NT2/D1 (cell line): Measurements from ENCODE around the gene KLHL29.

Source experiments
- DNase-seq: peaks from one replicate; pipeline ENCODE4 v3.0.0-alpha.2; 2011; ENCODE audit warnings: low read depth, low spot score
- H3K27me3 ChIP-seq: 2 replicates; pipeline ENCODE4 v1.6.0; 2011; ENCODE audit warnings: mild to moderate bottlenecking; ENCODE audit not compliant: insufficient read length, insufficient read depth
- H3K36me3 ChIP-seq: 2 replicates; pipeline ENCODE4 v1.6.1; 2011; ENCODE audit warnings: mild to moderate bottlenecking, low read length, mixed read lengths; ENCODE audit not compliant: insufficient read depth, insufficient read length
- H3K4me1 ChIP-seq: 2 replicates; pipeline ENCODE4 v1.5.1; 2011; ENCODE audit not compliant: insufficient read depth, insufficient read length
- H3K4me3 ChIP-seq: 2 replicates; pipeline ENCODE4 v1.5.1; 2011; ENCODE audit warnings: low read depth; ENCODE audit not compliant: insufficient read length
- H3K9ac ChIP-seq: 2 replicates; pipeline ENCODE4 v1.6.0; 2011; ENCODE audit warnings: low read depth; ENCODE audit not compliant: insufficient read length
- H3K9me3 ChIP-seq: 2 replicates; pipeline ENCODE4 v1.5.1; 2011; ENCODE audit warnings: mild to moderate bottlenecking, low read length; ENCODE audit not compliant: insufficient read depth
- SUZ12 ChIP-seq: IDR thresholded peaks from 2 replicates; pipeline ENCODE4 v1.6.1; 2011; ENCODE audit not compliant: insufficient read length, insufficient read depth; ENCODE audit errors: extremely low read depth
- YY1 ChIP-seq: IDR thresholded peaks from 2 replicates; pipeline ENCODE4 v1.6.1; 2011; ENCODE audit not compliant: insufficient read length, insufficient read depth
- ZNF274 ChIP-seq: IDR thresholded peaks from 2 replicates; pipeline ENCODE4 v1.6.1; 2011; ENCODE audit warnings: mild to moderate bottlenecking, low read depth, low read length

KLHL29 gene

DNA sequence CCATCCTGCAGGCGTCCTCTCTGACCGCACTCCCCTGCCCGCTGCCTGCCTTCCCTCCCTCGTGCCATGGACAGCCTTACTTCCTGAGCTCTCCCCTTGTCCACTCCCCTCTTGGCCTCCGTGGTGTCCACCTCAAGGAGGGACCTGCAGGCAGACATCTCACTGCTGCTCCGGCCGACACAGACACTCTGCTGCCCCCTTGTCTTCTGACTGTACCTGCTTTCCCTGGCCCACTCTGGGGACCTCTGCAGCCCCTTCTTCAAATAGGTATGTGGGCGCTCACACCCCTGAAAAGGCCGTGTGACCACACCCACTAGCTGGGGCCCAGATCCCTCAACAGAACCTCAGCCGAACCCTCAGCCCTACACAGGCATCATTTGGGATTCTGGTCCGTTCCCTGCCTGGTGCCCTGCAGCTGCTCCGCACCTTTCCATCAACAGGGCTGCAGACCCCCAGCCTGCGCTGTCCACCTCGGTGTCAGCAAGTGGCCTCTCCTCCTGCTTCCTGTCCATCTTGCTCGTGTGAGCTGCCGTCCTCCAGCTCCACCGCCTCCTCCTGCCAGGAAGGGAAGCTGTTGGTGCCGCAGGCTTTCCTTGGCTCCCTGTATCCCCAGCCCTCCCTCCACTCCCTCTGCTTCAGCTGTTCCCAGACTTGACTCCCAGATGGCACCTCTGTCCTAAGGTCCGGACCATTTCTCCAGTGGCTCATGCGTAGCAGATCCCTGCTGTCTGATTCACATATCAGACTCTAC lies 94.1 kb downstream of the KLHL29 start:
- Histone ChIP-seq H3K4me1 (peaks cover 22% of the 10 kb centered on the region), H3K9ac (peak overlapping the region; percentile 36), H3K4me3 (no peak overlapping the region), H3K27me3 (no peaks in the 10 kb centered on the region), H3K36me3 (no peaks in the 10 kb centered on the region), H3K9me3 (no peaks in the 10 kb centered on the region)
- no peak for DNase-seq
- TF ChIP-seq ZNF274 (no peak), YY1 (no peak), SUZ12 (no peak)

DNA sequence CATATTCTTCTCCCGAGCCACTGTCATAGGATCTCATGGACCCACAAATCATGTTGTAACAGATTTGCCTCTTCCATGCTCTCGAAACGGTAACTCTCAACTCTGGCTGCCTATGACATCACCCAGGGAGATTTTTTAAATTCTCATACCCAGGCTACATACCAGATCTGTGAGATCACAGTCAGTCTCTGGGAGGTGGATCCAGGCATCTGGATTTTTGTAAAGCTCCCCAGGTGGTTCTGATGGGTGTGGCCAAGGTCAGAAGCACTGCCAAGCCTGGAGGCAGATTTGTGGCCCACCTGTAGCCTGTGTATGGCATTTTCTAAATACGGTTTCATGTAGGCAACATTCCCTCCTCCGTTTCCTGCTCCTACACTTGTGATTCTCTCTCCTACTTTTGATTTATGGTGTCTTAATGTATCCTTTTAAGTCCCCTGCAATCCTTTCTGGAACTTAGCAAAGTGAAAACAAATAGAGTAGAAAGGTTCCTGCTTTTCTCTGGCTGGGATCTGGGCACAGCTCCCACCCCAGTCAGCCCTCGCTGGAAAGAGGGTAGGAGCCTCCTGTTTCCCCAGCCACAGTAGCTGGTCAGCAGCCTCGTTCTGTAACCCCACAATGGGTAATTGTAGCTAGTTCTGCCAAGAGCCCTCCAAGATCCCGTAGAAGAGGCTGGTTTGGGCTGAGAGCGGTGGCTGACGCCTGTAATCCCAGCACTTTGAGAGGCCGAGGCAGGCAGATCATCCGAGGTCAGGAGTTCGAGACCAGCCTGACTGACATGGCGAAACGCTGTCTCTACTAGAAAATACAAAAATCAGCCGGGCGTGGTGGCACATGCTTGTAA lies 96.2 kb downstream of the KLHL29 start:
- peak; percentile 87 for DNase-seq
- no peaks in the 10 kb centered on the region for H3K27me3 ChIP-seq
- no peak overlapping the region for H3K9ac ChIP-seq
- H3K4me1 ChIP-seq, result peaks cover 28% of the 10 kb centered on the region
- no peak for TF ChIP-seq SUZ12
- no peak for TF ChIP-seq YY1
- TF ChIP-seq ZNF274, result no peak
- no peak overlapping the region for H3K4me3 ChIP-seq
- H3K9me3 ChIP-seq, result no peaks in the 10 kb centered on the region
- no peaks in the 10 kb centered on the region for H3K36me3 ChIP-seq

DNA sequence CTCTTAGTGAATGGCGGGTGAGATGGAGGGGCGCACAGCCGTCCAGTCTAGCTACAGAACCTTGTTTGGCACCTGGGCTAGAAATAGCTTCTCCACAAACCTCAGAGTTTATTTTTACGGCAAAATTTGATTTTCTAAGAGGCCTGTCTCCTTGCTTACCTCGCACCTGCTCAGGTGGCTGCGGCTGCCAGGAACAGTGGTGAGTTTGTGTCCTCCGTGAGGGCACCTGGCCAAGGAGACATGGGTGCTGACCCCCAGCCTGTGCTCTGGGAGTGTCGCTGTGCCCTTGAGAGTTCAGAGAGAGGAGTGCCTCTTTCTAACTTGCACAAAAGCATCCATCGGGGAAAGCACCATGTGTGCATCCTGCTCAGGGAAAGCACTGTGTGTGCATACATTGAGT lies 97.2 kb downstream of the KLHL29 start:
- no peak overlapping the region for H3K4me3 ChIP-seq
- DNase-seq, result no peak
- no peaks in the 10 kb centered on the region for H3K36me3 ChIP-seq
- H3K27me3 ChIP-seq, result no peaks in the 10 kb centered on the region
- no peaks in the 10 kb centered on the region for H3K9me3 ChIP-seq
- H3K4me1 ChIP-seq, result peaks cover 26% of the 10 kb centered on the region
- TF ChIP-seq SUZ12 (no peak), ZNF274 (no peak), YY1 (no peak)
- no peak overlapping the region for H3K9ac ChIP-seq

GRCh38 chr2:23482607-23483006 lies 97.6 kb downstream of the KLHL29 start:
- no peak for DNase-seq
- Histone ChIP-seq H3K36me3 (no peaks in the 10 kb centered on the region), H3K9me3 (no peaks in the 10 kb centered on the region), H3K4me1 (peaks cover 22% of the 10 kb centered on the region), H3K9ac (no peak overlapping the region), H3K4me3 (no peak overlapping the region), H3K27me3 (no peaks in the 10 kb centered on the region)
- TF ChIP-seq SUZ12 (no peak), ZNF274 (no peak), YY1 (no peak)

GRCh38 chr2:23483791-23484190 lies 98.8 kb downstream of the KLHL29 start:
- Histone ChIP-seq H3K27me3 (no peaks in the 10 kb centered on the region), H3K9ac (no peak overlapping the region), H3K36me3 (no peaks in the 10 kb centered on the region), H3K4me3 (no peak overlapping the region), H3K9me3 (no peaks in the 10 kb centered on the region), H3K4me1 (peaks cover 15% of the 10 kb centered on the region)
- TF ChIP-seq SUZ12 (no peak), ZNF274 (no peak), YY1 (no peak)
- DNase-seq, result no peak

GRCh38 chr2:23484275-23484674 lies 99.3 kb downstream of the KLHL29 start:
- no peaks in the 10 kb centered on the region for H3K36me3 ChIP-seq
- no peak overlapping the region for H3K4me3 ChIP-seq
- no peaks in the 10 kb centered on the region for H3K9me3 ChIP-seq
- TF ChIP-seq YY1 (no peak), ZNF274 (no peak), SUZ12 (no peak)
- peaks cover 12% of the 10 kb centered on the region for H3K4me1 ChIP-seq
- no peak overlapping the region for H3K9ac ChIP-seq
- H3K27me3 ChIP-seq, result no peaks in the 10 kb centered on the region
- no peak for DNase-seq

DNA sequence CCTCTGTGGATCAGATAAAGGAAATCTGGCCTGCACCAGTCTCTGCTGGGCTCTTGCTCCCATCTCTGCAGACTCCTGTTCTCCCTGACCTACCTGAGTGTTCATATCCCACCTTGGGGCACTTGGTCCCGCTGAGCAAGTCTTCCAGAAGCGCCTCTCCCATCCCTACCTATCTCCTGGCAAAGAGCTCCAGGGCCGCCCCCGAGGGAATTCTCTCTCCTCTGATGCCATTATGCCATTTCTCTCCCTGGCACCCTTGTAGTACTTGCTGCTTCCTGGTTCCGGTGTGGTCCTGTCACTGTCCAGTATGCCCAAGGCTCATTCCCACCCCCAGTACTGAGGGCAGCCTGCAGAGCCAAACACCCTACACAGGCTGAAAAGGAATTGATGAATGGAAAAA lies 99.8 kb downstream of the KLHL29 start:
- H3K36me3 ChIP-seq, result no peaks in the 10 kb centered on the region
- no peak for DNase-seq

More for the DNA sequence above, 99.8 kb downstream of the KLHL29 start:
- no peak overlapping the region for H3K9ac ChIP-seq
- no peaks in the 10 kb centered on the region for H3K27me3 ChIP-seq
- no peak overlapping the region for H3K4me3 ChIP-seq
- H3K4me1 ChIP-seq, result peaks cover 9% of the 10 kb centered on the region
- no peak for TF ChIP-seq SUZ12
- no peak for TF ChIP-seq YY1
- no peak for TF ChIP-seq ZNF274
- H3K9me3 ChIP-seq, result no peaks in the 10 kb centered on the region
